AG09309 (cell line): ENCODE results near the gene ZFHX3.

Experiments
- DNase-seq: peaks from one replicate; pipeline ENCODE4 v3.0.0-alpha.2; 2010; ENCODE audit warnings: low read depth
- H3K4me3 ChIP-seq: 2 replicates; pipeline ENCODE4 v1.5.1; 2011; ENCODE audit warnings: mild to moderate bottlenecking, low read depth, low read length, moderate library complexity; ENCODE audit not compliant: control insufficient read depth
- CTCF ChIP-seq: IDR thresholded peaks from 2 replicates; pipeline ENCODE4 v1.5.1; 2011; ENCODE audit warnings: mild to moderate bottlenecking, low read depth, low read length, inconsistent platforms; ENCODE audit not compliant: insufficient read depth, control insufficient read depth; ENCODE audit errors: missing control alignments

The ZFHX3 gene

DNA sequence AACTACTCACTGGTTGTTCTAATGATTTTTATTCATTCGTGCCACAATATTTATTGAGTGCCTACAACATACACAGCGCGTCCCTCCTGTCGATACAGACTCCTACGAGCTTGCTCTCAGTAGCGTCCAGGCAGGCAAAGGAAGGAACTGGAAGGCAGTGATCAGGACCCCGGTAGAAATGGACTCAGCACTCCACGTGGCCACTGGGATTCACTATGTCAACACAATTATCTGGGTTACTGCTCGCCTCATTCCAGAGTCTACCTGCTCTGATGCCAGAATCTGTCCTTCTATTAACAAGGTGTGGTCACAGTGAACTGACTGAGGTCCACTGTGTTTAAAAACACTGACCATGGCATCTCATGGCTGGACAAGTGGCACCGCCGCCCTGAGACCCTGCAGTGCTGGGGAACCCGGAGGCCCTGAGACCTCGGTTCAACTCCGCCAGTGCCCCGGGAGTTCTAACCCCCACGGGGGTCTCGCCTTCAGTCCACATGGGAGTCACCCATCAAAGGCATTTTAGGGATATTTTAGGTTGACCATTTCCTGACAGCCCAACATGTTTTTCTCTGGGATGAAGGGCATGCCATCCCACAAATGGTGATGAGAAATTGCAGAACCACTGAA is 71.4 kb downstream of the ZFHX3 start:
- no peak overlapping the region for H3K4me3 ChIP-seq
- DNase-seq = no peak
- no peak for TF ChIP-seq CTCF

DNA sequence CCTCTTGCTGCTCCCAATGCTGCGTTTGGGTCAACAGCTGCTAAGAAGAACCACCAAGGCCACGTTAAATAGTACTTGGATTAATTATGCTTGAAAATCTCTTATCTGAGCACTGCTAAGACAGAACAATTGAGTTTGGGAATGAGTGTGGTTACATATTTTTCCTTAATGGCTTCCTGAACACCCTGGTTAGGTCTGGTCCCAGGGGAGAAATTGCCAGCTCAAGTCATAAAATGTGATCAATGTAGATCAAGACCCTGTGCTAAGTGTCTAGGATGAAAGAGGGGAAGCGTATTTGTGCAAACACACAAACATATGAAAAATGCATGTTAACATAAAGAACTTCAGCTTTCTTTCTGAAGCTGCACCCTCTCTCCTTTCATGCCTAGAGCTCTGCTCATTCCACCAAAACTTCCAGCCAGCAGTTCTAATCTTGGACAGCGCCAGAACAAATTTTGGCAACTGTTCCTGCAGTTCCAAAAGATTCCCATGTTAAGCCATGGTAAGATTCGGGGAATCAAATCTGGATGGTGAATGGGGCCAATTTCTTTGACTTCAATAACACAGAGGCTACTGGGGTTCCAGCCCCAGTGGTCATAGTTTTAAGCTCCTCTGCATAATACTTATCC is 72.0 kb downstream of the ZFHX3 start:
- TF ChIP-seq CTCF = no peak
- no peak for DNase-seq
- no peak overlapping the region for H3K4me3 ChIP-seq

GRCh38 chr16:72974142-72974769 is 73.7 kb downstream of the ZFHX3 start:
- no peak for DNase-seq

DNA sequence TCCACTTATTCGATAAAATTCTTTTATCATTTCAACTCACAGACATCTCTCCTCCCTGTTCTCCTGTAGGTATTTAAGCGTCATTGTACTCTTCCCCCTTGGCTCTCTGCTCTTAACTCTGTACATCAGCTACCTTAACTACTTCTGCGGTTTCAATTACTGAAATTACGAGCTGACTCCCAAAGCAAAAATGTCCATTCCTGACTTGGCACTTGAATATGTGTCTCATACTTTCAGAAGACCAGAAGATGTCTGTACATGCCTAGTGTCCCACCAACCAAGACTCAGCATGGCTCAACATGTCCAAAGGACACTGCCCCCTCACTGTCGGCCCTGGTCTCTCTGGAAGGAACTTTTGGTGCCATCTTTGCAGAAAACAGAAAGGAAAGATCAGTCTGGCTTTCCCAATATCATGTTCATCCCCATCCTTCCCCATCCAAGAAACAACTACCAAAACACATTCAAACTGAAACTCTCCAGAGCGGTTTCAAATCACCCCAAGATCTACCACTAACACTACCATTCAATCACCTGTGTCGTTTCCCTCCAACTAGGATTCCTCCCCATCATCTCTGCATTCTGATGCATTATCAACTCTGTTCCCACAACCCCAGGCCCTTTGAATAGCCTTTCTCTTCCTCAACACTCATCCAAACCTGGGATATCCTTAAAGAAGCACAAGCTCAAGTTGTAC is 74.9 kb downstream of the ZFHX3 start:
- DNase-seq = no peak
- no peak for TF ChIP-seq CTCF
- H3K4me3 ChIP-seq = no peak overlapping the region

More at GRCh38 chr16:72974142-72974769, 73.7 kb downstream of the ZFHX3 start:
- no peak overlapping the region for H3K4me3 ChIP-seq
- TF ChIP-seq CTCF = no peak

GRCh38 chr16:72971370-72971769 is 76.6 kb downstream of the ZFHX3 start:
- no peak for DNase-seq
- no peak for TF ChIP-seq CTCF
- no peak overlapping the region for H3K4me3 ChIP-seq

DNA sequence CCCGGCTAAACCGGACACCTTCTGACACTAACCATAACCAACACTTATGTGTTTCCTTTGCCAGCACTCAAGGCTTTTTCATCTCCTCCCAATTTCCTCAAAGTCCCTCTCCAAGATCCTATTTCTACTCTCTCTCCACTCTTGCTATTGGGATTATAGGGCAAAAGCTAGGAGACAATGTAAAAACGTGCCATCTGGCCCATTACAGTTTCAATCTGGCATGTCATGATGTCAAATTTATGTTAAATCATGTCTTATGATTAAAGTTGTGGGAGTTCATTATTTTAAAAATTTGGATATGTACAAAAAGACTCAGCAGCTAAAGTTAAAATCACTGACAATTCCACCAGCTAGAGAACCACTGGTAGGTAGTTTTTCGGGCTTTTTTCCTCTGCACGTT is 77.3 kb downstream of the ZFHX3 start:
- no peak overlapping the region for H3K4me3 ChIP-seq
- no peak for TF ChIP-seq CTCF
- no peak for DNase-seq
